Ovary (tissue), 3 donors: ENCODE results near the gene SPG7.

Source experiments
- EP300 ChIP-seq: sonication (generic); formaldehyde crosslinking; IDR thresholded peaks from one replicate; pipeline ENCODE4 v1.6.1; 2017; ENCODE audit warnings: antibody characterized with exemption
- POLR2A ChIP-seq: fragments of 450-650 bp; IDR thresholded peaks from one replicate; pipeline ENCODE4 v1.6.1; 2017; ENCODE audit warnings: antibody characterized with exemption, mild to moderate bottlenecking, moderate library complexity
- TF ChIP-seq, protein P1 (sequence below), 3 donors: fragments of 450-650 bp in 2 of 3; fragments of 200-600 bp in 1 of 3; IDR thresholded peaks; one replicate each; pipeline versions ENCODE4 v1.5.1 to v1.8.0; 2016 to 2022; ENCODE audit warnings: antibody characterized with exemption in 3 of 3, mild to moderate bottlenecking in 1 of 3
- donor health status: DM: no; HTN: no; CAD: no.

DNA sequence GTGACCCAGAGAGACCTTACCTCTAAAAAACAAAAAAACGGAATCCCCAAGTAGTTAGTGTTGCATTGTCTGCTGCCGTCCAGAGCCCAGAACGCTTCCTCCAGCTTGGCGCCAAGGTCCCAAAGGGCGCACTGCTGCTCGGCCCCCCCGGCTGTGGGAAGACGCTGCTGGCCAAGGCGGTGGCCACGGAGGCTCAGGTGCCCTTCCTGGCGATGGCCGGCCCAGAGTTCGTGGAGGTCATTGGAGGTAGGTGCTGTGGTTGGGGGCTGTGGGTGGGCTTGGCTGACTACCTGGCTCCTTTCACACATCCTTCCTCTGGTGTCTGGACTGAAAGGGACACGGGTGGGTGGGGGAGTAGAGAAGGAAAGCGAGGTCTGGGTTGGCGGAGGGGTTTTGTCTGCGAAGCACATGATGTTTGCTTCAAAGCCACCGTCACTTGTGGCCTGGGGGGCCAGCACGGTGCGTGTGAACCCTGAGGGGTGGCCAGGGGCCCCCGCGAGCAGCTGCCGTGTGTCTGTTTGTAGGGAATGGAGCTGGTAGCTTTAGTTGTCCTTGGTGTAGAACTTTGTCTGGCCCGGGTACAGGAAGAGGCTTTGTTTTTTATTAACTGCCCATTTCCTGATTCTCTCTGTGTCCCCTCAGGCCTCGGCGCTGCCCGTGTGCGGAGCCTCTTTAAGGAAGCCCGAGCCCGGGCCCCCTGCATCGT lies 23.8 kb downstream of the SPG7 start:
- TF ChIP-seq, protein P1, sequence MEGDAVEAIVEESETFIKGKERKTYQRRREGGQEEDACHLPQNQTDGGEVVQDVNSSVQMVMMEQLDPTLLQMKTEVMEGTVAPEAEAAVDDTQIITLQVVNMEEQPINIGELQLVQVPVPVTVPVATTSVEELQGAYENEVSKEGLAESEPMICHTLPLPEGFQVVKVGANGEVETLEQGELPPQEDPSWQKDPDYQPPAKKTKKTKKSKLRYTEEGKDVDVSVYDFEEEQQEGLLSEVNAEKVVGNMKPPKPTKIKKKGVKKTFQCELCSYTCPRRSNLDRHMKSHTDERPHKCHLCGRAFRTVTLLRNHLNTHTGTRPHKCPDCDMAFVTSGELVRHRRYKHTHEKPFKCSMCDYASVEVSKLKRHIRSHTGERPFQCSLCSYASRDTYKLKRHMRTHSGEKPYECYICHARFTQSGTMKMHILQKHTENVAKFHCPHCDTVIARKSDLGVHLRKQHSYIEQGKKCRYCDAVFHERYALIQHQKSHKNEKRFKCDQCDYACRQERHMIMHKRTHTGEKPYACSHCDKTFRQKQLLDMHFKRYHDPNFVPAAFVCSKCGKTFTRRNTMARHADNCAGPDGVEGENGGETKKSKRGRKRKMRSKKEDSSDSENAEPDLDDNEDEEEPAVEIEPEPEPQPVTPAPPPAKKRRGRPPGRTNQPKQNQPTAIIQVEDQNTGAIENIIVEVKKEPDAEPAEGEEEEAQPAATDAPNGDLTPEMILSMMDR (IDR thresholded peaks at IDR 0.05) = no peak
- TF ChIP-seq EP300 (no peak), POLR2A (no peak)
